ENCODE measurements around the gene TLE4.

- no peak for TF ChIP-seq POLR2A (IDR thresholded peaks at IDR 0.05)
- TF ChIP-seq CTCF (IDR thresholded peaks at IDR 0.05) = no peak
Measured at GRCh38 chr9:79694676-79695400, 123.1 kb downstream of the TLE4 start.

Measured in prostate gland (tissue), 2 donors.